ENCODE measurements around the gene RSBN1L.
A peak's percentile ranks its signal among the peaks of the same experiment; 100 is the strongest.
"Not testable (repeated sequence)": the region's sequence is repeated elsewhere in the genome, so short reads cannot be mapped to it uniquely, and the experiment has no call there.

RSBN1L gene

DNA sequence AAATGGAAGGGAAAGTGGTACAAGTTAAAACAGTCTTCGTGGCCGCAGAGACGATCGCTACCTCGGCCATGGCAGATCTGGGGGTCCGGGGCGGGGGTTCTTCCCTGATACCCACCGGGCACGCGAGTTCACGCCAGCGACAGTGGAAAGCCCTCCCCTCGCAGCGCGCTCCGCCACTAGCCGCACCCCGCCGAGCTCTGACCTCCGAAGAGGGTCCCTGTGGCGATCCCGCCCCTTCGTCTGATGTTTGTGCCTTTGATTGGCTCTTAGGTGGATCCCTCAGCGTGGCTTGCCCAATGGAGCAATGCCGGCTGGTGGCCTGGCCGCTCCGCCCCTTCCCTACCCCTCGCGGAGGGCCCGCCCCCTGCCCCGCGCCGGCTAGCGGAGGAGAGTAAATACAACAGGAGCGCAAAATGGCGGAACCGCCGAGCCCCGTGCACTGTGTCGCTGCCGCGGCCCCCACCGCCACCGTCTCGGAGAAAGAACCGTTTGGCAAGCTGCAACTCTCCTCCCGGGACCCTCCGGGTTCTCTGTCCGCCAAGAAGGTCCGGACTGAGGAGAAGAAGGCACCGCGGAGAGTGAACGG, at the start of gene RSBN1L:
RSBN1L (plus strand) TSS at position 403 of the 586 bp plus-strand sequence; CDS start at position 414, 11 bp downstream.
- DNase-seq, result peak; percentile 96 to 98 (median 97)

DNA sequence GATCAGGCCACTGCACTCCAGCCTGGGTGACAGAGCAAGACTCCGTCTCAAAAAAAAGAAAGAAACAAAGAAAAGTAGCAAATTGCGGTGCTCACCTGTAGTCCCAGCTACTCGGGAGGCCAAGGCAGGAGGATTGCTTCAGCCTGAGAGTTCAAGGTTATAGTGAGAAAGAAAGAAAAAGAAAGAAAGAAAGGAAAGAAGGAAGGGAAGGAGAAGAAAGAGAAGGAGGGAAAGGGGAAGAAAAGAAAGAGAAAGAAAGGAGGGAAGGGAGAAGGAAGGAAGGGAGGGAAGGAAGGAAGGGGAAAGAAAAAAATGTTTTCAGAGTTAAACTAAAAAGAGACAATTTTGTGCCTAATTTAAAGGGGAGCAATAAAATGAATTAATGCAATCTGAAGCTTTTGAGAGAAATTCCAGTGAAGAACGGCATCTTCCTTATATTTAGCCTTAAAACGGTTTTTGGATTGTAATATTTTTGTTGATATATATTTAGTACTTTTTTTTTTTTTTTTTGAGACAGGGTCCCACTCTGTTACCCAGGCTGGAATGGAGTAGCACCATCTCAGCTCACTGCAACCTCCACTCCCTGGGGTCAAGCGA, 47.4 kb upstream of the RSBN1L start:
- DNase-seq, result no peak

- no peak for DNase-seq
Measured at GRCh38 chr7:77649716-77650349, 46.4 kb upstream of the RSBN1L start.

GRCh38 chr7:77651575-77652162, 44.6 kb upstream of the RSBN1L start:
- peak in 1 of 4 experiments; percentile 1 for DNase-seq

GRCh38 chr7:77652826-77653225, 43.4 kb upstream of the RSBN1L start:
- DNase-seq, result not testable (repeated sequence)

DNA sequence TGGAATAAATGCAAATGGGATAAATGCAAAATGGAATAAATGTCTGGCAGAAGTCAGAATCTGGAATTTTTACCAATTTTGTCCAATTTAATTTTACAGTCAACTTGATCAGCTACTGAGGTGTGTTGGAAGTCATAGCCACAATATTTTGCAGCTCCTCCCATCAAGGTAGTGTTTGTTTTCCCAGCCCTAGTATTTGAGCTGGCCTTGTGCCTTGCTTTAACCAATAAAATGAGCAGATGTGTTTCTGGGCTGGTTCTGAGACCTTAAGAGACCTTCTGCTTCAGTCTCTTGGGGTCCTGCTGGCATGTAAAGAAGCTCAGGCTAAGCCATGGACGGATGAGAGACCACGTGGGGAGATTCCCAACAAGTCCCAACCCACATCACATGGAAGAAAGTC, 42.7 kb upstream of the RSBN1L start:
- DNase-seq, result no peak

GRCh38 chr7:77655356-77655755, 40.9 kb upstream of the RSBN1L start:
- DNase-seq, result no peak

- DNase-seq, result no peak
Measured at GRCh38 chr7:77655836-77656455, 40.3 kb upstream of the RSBN1L start.

- DNase-seq, result no peak
Measured at GRCh38 chr7:77657427-77658224, 38.6 kb upstream of the RSBN1L start.

DNA sequence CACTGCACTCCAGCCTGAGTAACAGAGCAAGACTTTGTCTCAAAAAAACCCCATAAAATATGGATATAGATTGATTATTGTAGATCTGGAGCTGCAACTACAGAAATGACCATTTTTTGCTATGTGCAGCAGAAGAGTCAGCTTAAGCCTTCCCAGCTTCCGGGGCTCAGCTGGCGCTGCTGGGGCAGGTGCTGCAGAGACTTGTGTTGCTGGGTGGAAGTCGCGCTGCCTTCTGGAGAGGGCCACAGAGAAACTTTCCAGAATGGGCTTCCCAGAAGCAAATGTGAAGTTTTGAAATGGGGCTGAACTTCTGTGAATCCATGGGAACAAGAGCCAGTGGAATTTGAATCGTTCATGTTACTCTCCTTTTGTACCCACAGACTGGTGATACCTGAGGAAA, 37.3 kb upstream of the RSBN1L start:
- no peak for DNase-seq

- DNase-seq, result no peak
Measured at GRCh38 chr7:77661816-77662215, 34.4 kb upstream of the RSBN1L start.

DNA sequence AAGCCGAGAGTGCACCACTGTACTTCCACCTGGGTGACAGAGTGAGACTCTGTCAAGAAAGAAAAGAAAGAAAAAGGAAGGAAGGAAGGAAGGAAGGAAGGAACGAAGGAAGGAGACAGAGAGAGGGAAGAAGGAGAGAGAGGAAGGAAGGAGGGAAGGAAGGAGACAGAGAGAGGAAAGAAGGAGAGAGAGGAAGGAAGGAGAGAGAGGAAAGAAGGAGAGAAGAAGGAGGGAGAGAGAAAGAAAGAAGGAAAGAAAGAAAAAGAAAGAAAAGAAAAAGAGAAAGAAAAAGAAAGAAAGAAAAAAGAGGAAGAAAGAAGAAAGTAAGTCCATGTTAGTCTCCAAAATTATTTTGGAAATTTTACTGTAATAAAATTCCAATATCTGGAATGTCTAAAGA, 33.4 kb upstream of the RSBN1L start:
- no peak for DNase-seq

DNA sequence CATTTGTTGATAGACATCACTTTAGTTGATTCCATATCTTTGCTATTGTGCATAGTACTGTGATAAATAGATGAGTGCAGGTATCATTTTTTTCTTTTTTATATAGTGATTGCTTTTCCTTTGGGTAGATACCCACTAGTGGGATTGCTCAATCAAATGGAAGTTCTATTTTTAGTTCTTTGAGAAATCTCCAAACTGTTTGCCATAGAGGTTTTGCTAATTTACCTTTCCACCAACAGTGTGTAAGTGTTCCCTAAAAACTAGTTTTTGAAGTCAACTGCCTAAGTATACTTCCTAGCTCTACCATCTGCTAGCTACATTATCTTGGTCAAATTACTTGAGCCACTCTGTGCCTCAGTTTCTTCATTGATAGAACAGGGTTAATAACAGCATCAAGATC, 31.5 kb upstream of the RSBN1L start:
- DNase-seq, result no peak

- no peak for DNase-seq
Measured at GRCh38 chr7:77665161-77665560, 31.1 kb upstream of the RSBN1L start.

DNA sequence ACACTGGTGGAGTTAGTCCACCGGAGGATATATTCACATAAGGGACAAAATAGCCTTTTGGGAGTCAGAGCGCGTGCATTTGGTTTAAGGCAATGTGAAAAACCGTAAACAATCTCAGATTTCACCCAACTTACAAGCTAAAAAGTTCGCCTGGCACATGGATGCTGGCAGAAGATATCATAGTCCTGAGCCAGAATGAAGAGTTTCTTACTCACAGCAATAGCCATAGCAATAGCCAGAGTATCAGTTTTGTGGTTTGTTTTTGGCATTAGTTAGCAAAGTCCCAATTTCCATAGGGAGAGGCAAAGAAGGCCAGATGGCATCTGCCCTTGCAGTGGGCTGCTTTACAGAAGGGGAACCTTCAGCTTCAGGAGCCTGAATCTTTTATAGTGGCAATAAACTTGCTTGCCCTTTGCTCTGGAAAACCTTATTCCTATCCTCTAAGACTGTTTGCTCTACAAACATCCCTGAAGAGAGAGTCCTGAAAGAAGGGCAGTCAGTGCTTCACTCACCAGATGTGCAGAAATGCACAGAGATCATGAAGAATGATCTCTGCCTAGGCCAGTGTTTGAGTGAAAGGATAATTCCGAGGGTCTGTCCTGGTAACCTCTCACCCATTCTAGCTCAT, 28.7 kb upstream of the RSBN1L start:
- DNase-seq, result no peak

- no peak for DNase-seq
Measured at GRCh38 chr7:77674878-77675277, 21.4 kb upstream of the RSBN1L start.

GRCh38 chr7:77679608-77680007, 16.7 kb upstream of the RSBN1L start:
- DNase-seq, result no peak

- no peak for DNase-seq
Measured at GRCh38 chr7:77680266-77680665, 16.0 kb upstream of the RSBN1L start.

DNA sequence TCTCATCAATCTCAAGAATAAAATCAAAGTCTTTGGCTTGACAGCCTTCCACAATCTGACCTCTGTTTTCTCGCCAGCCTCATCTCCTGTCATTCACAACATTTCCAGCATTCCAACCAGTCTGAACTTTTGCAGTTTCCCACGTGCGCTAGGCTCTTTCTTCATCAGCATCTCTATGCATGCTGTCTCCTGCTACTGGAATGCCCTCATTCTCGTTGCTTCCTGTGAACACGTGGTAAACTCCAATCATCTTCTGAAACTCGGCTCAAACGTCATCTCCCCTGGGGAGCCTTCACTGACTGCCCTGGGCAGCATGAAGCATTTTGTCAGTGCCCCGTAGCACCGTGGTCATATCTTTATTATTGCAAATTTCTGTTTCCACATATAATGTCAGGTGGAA, 12.2 kb upstream of the RSBN1L start:
- DNase-seq, result no peak

GRCh38 chr7:77685233-77685632, 11.0 kb upstream of the RSBN1L start:
- no peak for DNase-seq

DNA sequence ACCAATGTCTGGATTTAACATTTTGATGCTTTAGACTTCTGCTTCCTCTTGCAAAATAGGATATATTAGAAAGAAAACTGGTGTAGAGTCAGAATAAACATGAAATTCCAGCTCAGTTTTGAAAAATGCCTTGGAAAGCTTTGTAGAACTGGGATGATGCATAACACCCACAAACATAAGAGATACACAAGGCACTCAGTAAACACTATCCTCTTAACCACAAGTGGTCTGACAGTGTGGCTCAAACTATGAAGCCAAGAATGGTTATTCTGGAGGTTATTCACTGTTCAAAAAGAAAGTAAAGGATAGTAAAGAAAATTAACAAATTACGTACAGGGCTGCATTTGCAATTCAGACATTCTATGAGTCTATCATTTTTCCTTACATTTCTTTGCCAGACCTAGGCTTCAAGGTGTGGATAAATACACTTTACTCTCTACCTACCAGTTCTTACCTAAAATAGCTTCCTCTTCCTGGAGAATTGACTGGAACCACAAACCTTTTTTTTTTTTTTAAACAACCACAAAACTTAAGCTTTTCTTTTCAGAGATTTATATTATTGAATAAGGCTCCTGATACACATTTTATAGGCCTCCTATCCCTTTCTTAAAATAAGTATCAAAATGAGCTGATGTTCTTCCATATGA, 9.0 kb upstream of the RSBN1L start:
- DNase-seq, result no peak

GRCh38 chr7:77687747-77688144, 8.5 kb upstream of the RSBN1L start:
- no peak for DNase-seq
